GM18526 (cell line): ENCODE results near the gene TMEM141.

Experiments used
- POLR2A ChIP-seq: IDR thresholded peaks from 3 replicates; pipeline ENCODE4 v1.6.1; 2011; ENCODE audit not compliant: insufficient read length; ENCODE audit errors: extremely low read depth

TMEM141 gene

DNA sequence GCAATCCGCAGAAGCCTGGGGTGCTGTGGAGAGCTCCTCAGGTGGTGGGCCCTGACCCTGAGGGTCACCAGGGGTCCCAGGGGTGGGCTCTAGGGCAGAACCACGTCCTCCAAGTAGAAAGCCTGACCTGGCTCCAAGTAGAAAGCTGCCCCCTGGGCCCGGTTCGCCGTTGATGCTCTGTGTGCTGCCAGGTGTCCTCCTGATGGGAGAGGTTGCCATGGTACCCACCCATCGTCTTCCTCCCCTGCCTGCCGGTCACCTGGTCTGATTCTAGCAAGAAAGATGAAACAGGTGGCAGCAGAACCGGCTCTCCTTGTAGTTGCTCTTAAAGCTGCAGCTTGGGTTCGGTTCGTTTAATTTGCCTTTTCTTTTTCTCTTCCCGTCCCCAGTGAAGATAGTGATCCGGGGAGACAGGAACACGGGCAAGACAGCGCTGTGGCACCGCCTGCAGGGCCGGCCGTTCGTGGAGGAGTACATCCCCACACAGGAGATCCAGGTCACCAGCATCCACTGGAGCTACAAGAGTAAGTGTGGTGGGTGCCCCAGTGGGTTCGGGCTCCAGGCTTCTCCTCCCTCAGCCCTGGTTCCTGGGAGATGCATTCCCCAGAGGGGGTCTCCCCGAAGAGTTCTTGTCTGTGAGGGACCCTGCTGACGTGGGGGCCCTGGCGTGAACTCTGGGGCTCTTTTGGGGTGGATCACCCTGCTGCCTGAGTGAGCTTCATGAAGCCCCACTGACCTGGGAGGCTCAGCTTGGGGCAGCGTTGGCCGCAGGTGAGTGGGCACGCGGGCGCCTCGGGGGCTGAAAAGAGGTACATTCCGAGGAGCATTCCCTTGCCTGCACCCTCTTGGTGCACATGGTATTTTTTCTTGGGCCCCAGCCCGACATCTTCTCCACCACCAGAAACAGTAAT, 32.2 kb downstream of the TMEM141 start:
- TF ChIP-seq POLR2A, result no peak

DNA sequence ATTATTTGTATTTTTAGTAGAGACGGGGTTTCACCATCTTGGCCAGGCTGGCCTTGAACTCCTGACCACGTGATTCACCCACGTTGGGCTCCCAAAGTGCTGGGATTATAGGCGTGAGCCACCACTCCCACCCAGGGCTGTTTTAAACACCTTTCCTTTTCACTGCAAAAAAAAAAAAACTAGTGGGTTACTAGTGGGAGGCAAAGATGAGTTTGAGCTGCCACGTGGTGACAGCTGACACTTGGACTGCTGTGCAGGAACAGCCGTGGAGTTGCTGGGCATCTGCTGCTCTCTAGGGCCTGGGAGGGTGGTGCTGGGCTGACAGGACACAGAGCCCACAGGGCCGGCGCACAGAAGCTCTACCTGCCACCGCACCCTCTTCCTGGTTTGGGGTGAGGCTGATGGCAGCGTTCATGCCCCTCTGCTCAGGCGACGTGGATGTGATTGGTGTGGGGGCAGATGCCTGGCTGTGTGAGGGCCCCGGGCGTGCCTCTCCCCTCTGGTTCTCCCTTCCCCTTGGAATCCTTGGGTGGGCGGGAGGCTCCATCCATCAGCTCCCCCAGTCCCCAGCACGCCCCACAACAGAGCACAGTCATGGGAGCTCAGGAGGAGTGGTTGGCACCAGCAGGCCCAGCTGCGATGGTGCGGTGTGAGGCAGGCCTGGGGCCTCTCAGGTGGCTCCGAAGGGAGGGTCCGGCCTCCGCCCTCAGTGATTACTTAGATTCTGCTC, 33.5 kb downstream of the TMEM141 start:
- TF ChIP-seq POLR2A, result no peak

DNA sequence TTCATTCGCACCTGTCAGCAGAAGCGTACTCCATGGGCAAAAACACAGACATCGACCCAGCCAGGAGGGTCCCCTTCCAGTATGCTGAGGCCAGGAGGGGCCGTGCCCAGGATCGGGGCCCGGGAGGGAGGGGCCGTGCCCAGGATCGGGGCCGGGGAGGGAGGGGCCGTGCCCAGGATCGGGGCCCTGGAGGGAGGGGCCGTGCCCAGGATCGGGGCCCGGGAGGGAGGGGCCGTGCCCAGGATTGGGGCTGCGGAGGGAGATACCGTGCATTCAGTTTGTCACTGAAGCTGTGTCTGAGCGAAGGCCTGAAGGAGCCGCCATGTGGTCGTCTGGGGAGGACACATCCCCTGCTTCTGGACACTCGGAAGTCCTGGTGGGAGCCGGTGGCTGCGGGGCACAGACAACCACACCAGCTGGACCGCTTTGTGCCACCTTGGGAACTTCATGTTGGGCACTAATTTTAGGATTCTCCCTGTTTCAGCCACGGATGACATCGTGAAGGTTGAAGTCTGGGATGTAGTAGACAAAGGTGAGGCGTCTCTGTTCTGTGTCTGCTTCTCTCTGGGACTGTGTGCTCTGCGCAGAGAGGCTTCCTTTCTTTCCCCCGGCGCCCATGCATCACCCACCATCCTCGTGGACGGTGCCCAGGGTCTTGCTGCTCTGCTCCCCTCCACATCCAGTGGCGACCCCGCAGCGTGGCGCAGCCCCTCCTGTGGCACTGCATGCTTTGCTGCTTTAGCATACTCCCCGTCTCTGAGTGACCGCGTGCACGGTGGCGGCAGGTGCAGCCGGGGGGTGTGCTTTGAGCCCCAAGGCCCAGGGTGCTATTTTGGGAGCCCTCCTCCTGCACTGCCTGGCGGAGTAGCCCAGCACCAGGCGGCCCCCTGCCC, 34.4 kb downstream of the TMEM141 start:
- TF ChIP-seq POLR2A, result no peak

DNA sequence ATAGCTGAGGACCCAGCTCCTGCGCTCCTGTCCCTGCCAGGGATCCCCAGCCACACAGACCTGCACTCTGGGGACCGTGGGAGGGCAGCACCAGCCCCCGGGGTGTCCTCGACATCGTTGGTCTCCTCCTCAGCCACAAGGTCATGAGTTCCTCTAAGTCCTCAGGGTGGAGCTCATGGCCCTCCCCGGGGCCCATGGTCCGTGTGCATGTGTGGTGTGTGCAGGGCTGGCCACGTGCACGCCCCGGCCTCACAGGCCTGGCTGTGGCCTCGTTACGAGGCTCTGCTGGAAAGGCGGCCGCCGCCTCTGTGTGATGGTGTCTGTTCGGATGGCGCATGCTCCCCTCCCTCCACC, 35.0 kb downstream of the TMEM141 start:
- no peak for TF ChIP-seq POLR2A

DNA sequence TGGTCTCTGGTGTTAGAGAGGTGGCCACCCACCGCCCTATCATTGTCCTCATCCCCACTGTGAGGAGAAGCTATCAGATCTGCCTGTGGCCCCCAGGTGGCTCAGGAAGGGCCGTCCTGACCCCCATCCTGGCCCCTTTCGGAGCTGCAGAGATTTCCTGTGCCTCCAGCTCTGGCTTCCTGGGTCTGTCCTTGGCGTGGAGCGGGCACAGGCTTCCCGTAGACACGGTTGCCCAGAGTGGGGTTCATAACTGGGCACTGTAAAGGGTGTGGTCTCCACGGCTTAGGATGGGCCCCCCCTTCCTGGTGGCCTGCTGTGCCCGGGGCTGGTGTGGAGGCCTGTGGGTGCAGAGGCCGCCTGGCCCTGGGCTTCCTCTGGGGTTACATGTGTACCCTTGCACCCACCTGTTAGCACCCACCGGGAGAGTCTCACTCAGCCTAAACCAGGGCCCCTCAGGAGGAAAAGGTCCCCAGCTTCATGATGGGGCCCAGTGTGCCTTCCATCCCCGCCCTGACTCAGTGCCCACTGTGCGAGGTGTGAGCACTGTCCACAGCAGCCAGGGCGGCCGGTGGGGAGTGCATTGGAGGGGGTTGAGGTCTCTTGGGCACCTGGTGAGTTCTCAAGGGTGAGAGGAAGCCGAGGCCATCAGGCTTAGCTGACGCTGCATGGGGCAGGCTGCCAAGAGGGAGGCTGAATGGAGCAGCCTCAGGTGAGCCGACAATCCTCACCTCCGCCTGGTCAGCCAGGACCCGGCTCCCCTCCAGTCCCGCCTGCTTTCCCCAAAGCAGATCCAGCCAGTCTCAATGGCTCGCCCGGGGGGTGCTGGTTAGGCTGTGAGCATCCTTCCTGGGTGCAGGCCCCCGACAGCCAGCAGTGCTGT, 35.8 kb downstream of the TMEM141 start:
- no peak for TF ChIP-seq POLR2A

DNA sequence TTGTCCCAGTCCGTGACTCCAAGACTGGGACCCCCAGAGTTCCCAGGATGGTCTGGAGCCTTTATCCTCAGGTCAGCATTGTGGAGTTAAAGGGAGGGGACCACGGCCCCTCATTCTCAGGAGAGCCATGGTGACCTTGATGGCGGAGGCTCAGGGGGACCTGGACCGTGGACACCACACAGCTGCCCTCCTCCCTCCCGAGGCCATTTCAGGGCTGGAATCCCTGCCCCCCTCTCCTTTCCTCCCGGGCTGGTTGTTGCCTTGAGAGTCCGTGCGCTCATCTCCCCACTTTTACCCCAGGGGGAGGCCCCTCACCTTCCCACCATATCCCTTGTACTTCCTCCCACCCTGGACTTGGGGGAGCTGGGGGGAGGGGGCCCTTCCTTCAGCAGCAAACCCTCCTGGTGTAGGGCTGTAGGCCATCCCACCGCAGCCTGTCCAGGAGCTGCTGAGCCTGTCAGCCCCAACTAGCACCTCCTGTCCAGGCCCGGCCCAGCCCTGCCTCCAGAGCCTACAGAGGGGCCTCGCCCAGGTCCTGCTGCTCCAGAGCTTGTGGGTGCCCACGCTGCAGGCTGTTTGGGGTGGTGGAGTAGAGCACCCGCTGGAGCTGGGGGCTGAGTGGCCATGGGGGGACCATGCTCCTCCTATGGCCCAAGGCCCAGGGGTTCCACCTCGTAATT, 36.8 kb downstream of the TMEM141 start:
- no peak for TF ChIP-seq POLR2A

DNA sequence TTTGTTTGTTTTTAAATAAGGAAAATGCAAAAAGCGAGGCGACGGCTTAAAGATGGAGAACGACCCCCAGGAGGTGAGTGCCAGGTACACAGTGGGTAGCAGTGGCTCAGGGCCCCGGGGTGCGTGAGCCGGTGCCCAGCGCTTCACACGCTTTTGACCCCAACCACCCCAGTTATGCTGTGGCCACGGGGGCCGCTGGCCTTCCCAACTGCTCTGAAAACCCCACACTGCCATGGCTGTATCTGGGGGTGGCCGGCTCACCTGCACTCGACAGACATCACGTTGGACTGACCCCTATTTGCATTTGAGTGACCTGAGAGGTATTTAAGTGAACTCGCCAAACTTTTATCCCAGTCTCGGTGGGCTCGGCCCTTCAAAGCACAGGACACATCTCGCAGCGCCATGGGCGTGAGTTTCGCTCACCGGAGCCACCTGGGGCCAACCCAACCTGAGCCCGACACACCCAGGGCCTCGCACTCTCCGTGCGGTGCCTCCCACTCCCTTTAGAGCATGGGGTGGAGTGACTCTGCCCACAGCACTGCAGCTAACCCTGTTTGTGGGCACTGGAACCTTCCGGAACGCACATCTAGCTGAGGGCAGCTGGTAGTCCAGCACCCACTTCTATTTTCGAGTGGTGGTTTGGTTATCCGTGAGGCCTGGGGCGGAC, 37.5 kb downstream of the TMEM141 start:
- TF ChIP-seq POLR2A, result no peak

DNA sequence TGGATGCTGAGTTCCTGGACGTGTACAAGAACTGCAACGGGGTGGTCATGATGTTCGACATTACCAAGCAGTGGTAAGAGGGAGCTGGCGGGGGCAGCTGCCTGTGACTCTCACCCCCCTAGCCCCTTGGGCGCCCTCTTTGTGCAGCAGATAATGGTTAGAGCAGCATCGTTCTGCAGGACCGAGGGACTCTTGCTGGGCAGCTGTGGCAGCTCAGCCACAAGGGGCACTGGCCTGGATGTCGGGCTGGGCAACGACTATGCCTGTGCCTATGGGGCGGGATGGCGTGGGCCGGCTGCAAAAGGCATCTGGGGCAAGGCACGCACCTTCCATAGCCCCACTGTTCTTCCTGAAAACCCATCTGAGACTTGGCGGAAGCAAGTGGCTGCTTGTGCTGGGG, 38.3 kb downstream of the TMEM141 start:
- no peak for TF ChIP-seq POLR2A

DNA sequence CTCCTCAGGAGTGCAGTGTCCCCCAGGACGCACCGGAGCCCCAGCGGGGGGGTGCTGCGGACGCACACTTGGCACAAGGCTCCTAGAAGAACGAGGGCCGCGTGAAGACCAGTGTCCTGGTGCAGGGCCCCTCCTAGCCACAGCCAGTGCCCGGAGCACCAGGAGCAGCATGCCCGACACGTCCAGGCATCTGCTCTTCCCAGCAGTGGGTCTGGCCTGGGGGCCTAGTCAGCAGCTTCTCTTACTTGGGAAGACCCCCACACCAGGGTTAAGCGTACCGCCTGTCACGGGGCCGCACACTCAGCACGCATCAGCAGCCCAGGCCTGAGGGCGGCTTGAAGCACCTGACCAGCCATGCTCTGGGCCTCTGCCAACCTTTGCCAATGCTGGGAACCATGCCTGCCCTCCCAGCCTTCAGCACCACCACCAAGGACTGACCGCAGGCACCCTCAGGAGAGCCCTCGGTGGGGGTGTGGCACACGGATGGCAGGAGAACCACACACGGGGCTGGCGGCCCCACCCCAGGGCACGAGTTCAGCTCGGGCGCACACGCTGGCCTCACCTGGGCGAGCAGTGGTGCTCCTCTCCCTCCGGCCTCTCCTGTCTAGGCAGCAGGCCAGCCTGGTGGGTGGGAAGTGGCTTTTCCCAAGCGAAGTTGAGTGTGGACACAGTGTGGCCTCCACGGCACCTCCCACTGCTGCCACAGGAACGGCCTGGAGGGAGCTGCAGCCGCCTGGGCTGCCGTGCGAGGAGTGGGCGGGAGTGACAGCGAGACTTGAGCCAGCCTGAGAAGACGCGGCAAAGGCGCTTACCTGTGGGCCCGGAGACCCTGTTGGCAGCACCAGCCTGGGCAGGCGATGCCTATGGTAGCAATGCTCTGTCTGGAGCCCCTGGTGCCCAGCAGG, 39.1 kb downstream of the TMEM141 start:
- TF ChIP-seq POLR2A, result no peak

DNA sequence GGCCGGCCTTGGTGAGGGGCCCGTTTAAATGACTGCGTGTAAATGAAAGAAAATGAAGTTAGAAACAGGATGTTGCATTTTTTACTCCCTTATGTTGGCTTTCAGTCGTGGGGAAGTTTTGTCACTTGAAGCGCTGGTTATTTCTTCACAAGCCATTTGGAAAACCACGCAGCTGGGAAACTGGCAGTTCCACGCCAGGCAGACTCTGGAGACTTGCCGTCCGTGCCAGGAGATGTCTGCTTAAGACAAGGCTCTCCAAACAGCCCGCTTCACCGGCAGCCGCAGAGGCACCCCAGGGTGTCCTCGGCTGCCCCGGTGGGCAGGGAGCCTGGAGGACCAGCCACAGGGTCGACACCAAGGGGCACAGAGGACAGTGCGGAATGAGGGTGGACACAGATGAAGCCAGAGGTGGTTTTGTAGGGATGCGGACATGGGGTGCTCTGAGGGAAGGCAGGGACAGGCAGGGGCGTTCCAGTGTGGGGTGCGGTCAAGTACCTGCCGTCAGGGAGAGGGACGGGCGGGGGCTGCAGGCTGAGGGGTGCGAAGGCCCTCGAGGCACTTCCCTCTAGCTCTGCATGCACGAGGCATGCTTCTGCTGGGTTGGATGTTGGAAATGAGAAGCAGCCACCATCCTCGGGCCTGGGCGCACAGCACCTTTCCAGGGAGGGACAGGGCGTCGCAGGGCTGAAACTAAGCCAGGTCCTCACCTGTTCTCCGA, 40.0 kb downstream of the TMEM141 start:
- no peak for TF ChIP-seq POLR2A

DNA sequence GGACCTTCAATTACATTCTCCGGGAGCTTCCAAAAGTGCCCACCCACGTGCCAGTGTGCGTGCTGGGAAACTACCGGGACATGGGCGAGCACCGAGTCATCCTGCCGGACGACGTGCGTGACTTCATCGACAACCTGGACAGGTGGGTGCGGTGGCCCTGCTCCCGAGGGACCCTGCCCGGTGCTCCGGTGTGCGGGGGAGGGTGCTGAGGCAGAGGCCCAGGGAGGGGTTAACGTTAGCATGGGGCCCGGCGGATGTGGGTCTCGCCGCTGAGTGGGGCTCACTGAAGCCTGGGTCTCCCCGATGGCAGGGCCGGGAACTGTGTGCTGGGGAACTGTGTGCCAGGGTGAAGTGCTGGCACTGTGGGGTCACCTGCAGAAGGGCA, 40.6 kb downstream of the TMEM141 start:
- TF ChIP-seq POLR2A, result no peak

DNA sequence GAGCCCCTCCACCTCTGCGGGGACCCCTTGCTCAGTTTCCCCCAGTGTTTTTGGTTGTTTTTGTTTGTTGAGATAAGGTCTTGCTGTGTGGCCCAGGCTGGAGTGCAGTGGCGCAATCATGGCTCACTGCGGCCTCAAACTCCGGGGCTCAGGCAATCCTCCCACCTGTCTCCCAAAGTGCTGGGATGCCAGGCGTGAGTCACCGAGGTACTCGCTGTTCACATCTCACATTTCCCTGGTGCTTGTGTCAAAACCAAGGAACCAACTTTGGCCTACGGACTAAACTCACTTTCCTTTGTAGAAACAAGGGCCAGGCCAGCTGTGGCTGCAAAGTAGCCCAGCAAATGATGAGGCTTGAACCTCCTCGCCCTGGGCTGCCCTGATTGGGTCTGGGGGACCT, 41.4 kb downstream of the TMEM141 start:
- no peak for TF ChIP-seq POLR2A
